Endodermal cell (in vitro differentiated cells): ENCODE results near the gene TNPO3. TPM values are rescaled to one million over a fixed set of nuclear protein-coding genes. Genes with fewer than 3 reads are reported as not detected.

Source experiments
- DNase-seq: peaks from one replicate; pipeline ENCODE4 v3.0.0-alpha.2; 2017
- H3K27ac ChIP-seq: 2 replicates; pipeline ENCODE4 v1.5.1; 2013; ENCODE audit warnings: mild to moderate bottlenecking, low read depth, low read length, moderate library complexity
- H3K27me3 ChIP-seq: 2 replicates; pipeline ENCODE4 v1.6.1; 2013; ENCODE audit warnings: mild to moderate bottlenecking, low read length, moderate library complexity; ENCODE audit not compliant: insufficient read depth, control insufficient read depth, poor library complexity, severe bottlenecking
- H3K36me3 ChIP-seq: 2 replicates; pipeline ENCODE4 v1.7.0; 2013; ENCODE audit warnings: mild to moderate bottlenecking, low read length, moderate library complexity; ENCODE audit not compliant: control insufficient read depth, insufficient read depth
- H3K4me1 ChIP-seq: one replicate; pipeline ENCODE4 v1.7.0; 2013; ENCODE audit warnings: low read length; ENCODE audit not compliant: control insufficient read depth, insufficient read depth
- H3K4me3 ChIP-seq: 2 replicates; pipeline ENCODE4 v1.5.1; 2013; ENCODE audit warnings: mild to moderate bottlenecking, low read length, moderate library complexity
- H3K9ac ChIP-seq: 2 replicates; pipeline ENCODE4 v1.6.1; 2013; ENCODE audit warnings: mild to moderate bottlenecking, low read length, moderate library complexity; ENCODE audit not compliant: poor library complexity, severe bottlenecking; ENCODE audit errors: extremely low read depth
- H3K9me3 ChIP-seq: 2 replicates; pipeline ENCODE4 v1.6.1; 2013; ENCODE audit warnings: mild to moderate bottlenecking, low read length, moderate library complexity; ENCODE audit not compliant: control insufficient read depth
- H3K27ac Mint-ChIP-seq: 2 replicates; pipeline ENCODE4 v1.8.0; 2020; ENCODE audit warnings: mixed read lengths
- H3K27me3 Mint-ChIP-seq: 2 replicates; pipeline ENCODE4 v1.8.0; 2021; ENCODE audit warnings: mild to moderate bottlenecking, mixed read lengths; ENCODE audit not compliant: insufficient read depth
- H3K36me3 Mint-ChIP-seq: 2 replicates; pipeline ENCODE4 v1.8.0; 2020; ENCODE audit warnings: low read depth, mixed read lengths
- H3K4me1 Mint-ChIP-seq: 2 replicates; pipeline ENCODE4 v1.8.0; 2020; ENCODE audit warnings: mixed read lengths
- H3K4me3 Mint-ChIP-seq: 2 replicates; pipeline ENCODE4 v1.8.0; 2020; ENCODE audit warnings: mild to moderate bottlenecking, moderate library complexity, mixed read lengths
- H3K9me3 Mint-ChIP-seq: 2 replicates; pipeline ENCODE4 v1.8.0; 2020; ENCODE audit warnings: mild to moderate bottlenecking, mixed read lengths
- CTCF ChIP-seq: fragments of 200-600 bp; sonication (generic); conservative IDR thresholded peaks from 2 replicates; pipeline ENCODE4 v1.5.0; 2021; ENCODE audit warnings: antibody characterized with exemption, mild to moderate bottlenecking
- WGBS, 2 experiments: methylation state at CpG; one replicate each; pipeline versions ENCODE4 v1.1.5 to v1.1.7; 2013; ENCODE audit warnings: missing lambda C conversion rate in 2 of 2, mixed read lengths in 1 of 2; ENCODE audit not compliant: insufficient coverage in 1 of 2, insufficient read length in 1 of 2; 5-methylcytosine and 5-hydroxymethylcytosine counted together
- total RNA-seq, 2 donors: library from RNA; stranded (reverse); fragmentation: NEBNext Ultra II Directional in 1 of 2; extraction: Animal tissue kit (Norgen Biotek cat#: 25700) in 1 of 2; gene quantifications; 2 replicates in 1 of 2; 3 replicates in 1 of 2; pipeline ENCODE4 v1.2.1, GENCODE V29; 2021

Gene TNPO3
- total RNA-seq, 2 donors from 2014 or later, result 68.0 to 73.1 TPM

- Mint-ChIP-seq H3K4me3 (no peak overlapping the region), H3K27ac (no peak overlapping the region), H3K9me3 (no peaks in the 10 kb centered on the region), H3K4me1 (peaks cover 11% of the 10 kb centered on the region), H3K27me3 (peaks cover 10% of the 10 kb centered on the region), H3K36me3 (no peaks in the 10 kb centered on the region)
- whole genome bisulfite sequencing, 2 experiments, result 80 to 84% methylated on average over 1 to 2 of the region's 2 CpGs
- no peak overlapping the region for H3K27ac ChIP-seq
- TF ChIP-seq CTCF, result no peak
- H3K27me3 ChIP-seq, result no peaks in the 10 kb centered on the region
- H3K36me3 ChIP-seq, result no peaks in the 10 kb centered on the region
- no peak overlapping the region for H3K4me3 ChIP-seq
- no peak for DNase-seq
- H3K9ac ChIP-seq, result no peak overlapping the region
- H3K4me1 ChIP-seq, result peaks cover 4% of the 10 kb centered on the region
- no peaks in the 10 kb centered on the region for H3K9me3 ChIP-seq
Measured at GRCh38 chr7:129100827-129101166, 45.9 kb upstream of the TNPO3 start.

- Mint-ChIP-seq H3K4me3 (no peak overlapping the region), H3K4me1 (peaks cover 11% of the 10 kb centered on the region), H3K9me3 (no peaks in the 10 kb centered on the region), H3K27ac (no peak overlapping the region), H3K27me3 (peaks cover 17% of the 10 kb centered on the region), H3K36me3 (no peaks in the 10 kb centered on the region)
- Histone ChIP-seq H3K27me3 (no peaks in the 10 kb centered on the region), H3K9ac (no peak overlapping the region), H3K9me3 (no peaks in the 10 kb centered on the region), H3K4me1 (peaks cover 4% of the 10 kb centered on the region), H3K36me3 (no peaks in the 10 kb centered on the region), H3K27ac (no peak overlapping the region), H3K4me3 (no peak overlapping the region)
- TF ChIP-seq CTCF, result no peak
- no peak for DNase-seq
- 85 to 96% methylated on average over 4 to 8 of the region's 8 CpGs for WGBS, 2 experiments
Measured at GRCh38 chr7:129098409-129099084, 43.6 kb upstream of the TNPO3 start.

- Mint-ChIP-seq H3K9me3 (no peaks in the 10 kb centered on the region), H3K27me3 (peaks cover 17% of the 10 kb centered on the region), H3K4me3 (no peak overlapping the region), H3K27ac (no peak overlapping the region), H3K36me3 (no peaks in the 10 kb centered on the region), H3K4me1 (peaks cover 3% of the 10 kb centered on the region)
- Histone ChIP-seq H3K36me3 (no peaks in the 10 kb centered on the region), H3K4me3 (no peak overlapping the region), H3K9ac (no peak overlapping the region), H3K27me3 (no peaks in the 10 kb centered on the region), H3K27ac (no peak overlapping the region), H3K9me3 (no peaks in the 10 kb centered on the region), H3K4me1 (peaks cover 4% of the 10 kb centered on the region)
- WGBS, 2 experiments, result 87 to 91% methylated on average over 5 to 6 of the region's 6 CpGs
- DNase-seq, result no peak
- TF ChIP-seq CTCF, result no peak
Measured at GRCh38 chr7:129095258-129095657, 40.3 kb upstream of the TNPO3 start.
